H1 (cell line): Measurements from ENCODE around the gene BIN1. TPM values are rescaled to one million over a fixed set of nuclear protein-coding genes. Genes with fewer than 3 reads are reported as not detected.
A peak's percentile ranks its signal among the peaks of the same experiment; 100 is the strongest.

Source experiments
- ATF2 ChIP-seq: IDR thresholded peaks from 2 replicates; pipeline ENCODE4 v1.6.1; 2012; ENCODE audit warnings: low read length, inconsistent platforms
- CEBPB ChIP-seq: IDR thresholded peaks from 2 replicates; pipeline ENCODE4 v1.6.1; 2012; ENCODE audit warnings: low read depth, low read length
- CHD2 ChIP-seq: IDR thresholded peaks from 2 replicates; pipeline ENCODE4 v1.6.1; 2012; ENCODE audit warnings: low read length, improper control_type of control experiment
- CTBP2 ChIP-seq: IDR thresholded peaks from 2 replicates; pipeline ENCODE4 v1.7.0; 2011; ENCODE audit warnings: borderline replicate concordance, mild to moderate bottlenecking, moderate library complexity, mixed read lengths, low read length; ENCODE audit not compliant: insufficient read depth, insufficient read length
- EGR1 ChIP-seq: IDR thresholded peaks from 2 replicates; pipeline ENCODE4 v1.6.1; 2011; ENCODE audit warnings: low read depth, low read length, borderline replicate concordance
- EZH2 ChIP-seq: fragments of 200-600 bp; sonication (generic); IDR thresholded peaks from 2 replicates; pipeline ENCODE4 v1.7.1; 2012; ENCODE audit warnings: low read depth, mild to moderate bottlenecking, moderate library complexity, low read length, inconsistent platforms; ENCODE audit not compliant: severe bottlenecking
- GABPA ChIP-seq: IDR thresholded peaks from 2 replicates; pipeline ENCODE4 v1.6.1; 2011; ENCODE audit warnings: mild to moderate bottlenecking, low read length, moderate library complexity, borderline replicate concordance; ENCODE audit not compliant: insufficient read depth
- GTF2F1 ChIP-seq: IDR thresholded peaks from 2 replicates; pipeline ENCODE4 v1.6.1; 2012; ENCODE audit warnings: low read depth, low read length, improper control_type of control experiment, borderline replicate concordance
- KDM1A ChIP-seq: fragments of 200-600, 300-600 bp; sonication (generic); IDR thresholded peaks from 2 replicates; pipeline ENCODE4 v1.7.1; 2016; ENCODE audit warnings: mild to moderate bottlenecking, low read length, borderline replicate concordance
- PHF8 ChIP-seq: fragments of 200-600 bp; sonication (generic); conservative IDR thresholded peaks from 2 replicates; pipeline ENCODE4 v1.7.1; 2012; ENCODE audit warnings: low read depth, mild to moderate bottlenecking, inconsistent platforms, low read length, moderate library complexity
- RBBP5 ChIP-seq: IDR thresholded peaks from 2 replicates; pipeline ENCODE4 v1.7.1; 2012; ENCODE audit warnings: low read depth, mild to moderate bottlenecking, inconsistent platforms, low read length, moderate library complexity, borderline replicate concordance
- RNF2 ChIP-seq: fragments of 200-900, 300-1000 bp; sonication (generic); IDR thresholded peaks from 2 replicates; pipeline ENCODE4 v1.7.1; 2016; ENCODE audit warnings: borderline replicate concordance, low read depth, mild to moderate bottlenecking, antibody characterized with exemption, low read length; ENCODE audit not compliant: poor library complexity, severe bottlenecking; ENCODE audit errors: missing control alignments
- SAP30 ChIP-seq: fragments of 300-600 bp; sonication (generic); IDR thresholded peaks from 2 replicates; pipeline ENCODE4 v1.7.1; 2012; ENCODE audit warnings: low read length, moderate library complexity, mild to moderate bottlenecking, inconsistent platforms; ENCODE audit not compliant: insufficient read depth, insufficient replicate concordance
- SIN3A ChIP-seq, 2 experiments: IDR thresholded peaks in 1 of 2; conservative IDR thresholded peaks in 1 of 2; 2 replicates each; pipeline ENCODE4 v1.6.1; 2011 to 2012; ENCODE audit warnings: low read length in 2 of 2, improper control_type of control experiment in 1 of 2, low read depth in 1 of 2, mild to moderate bottlenecking in 1 of 2
- SP1 ChIP-seq: IDR thresholded peaks from 2 replicates; pipeline ENCODE4 v1.6.1; 2011; ENCODE audit warnings: low read depth, low read length
- SP4 ChIP-seq: IDR thresholded peaks from 2 replicates; pipeline ENCODE4 v1.6.1; 2012; ENCODE audit warnings: low read length, inconsistent platforms
- SRF ChIP-seq: IDR thresholded peaks from 2 replicates; pipeline ENCODE4 v1.6.1; 2011; ENCODE audit warnings: mild to moderate bottlenecking, low read depth, low read length, moderate library complexity
- TAF1 ChIP-seq: IDR thresholded peaks from 2 replicates; pipeline ENCODE4 v1.6.1; 2011; ENCODE audit warnings: mild to moderate bottlenecking, low read depth, low read length
- TCF12 ChIP-seq: IDR thresholded peaks from 2 replicates; pipeline ENCODE4 v1.6.1; 2011; ENCODE audit warnings: low read depth, mild to moderate bottlenecking, low read length
- polyA plus RNA-seq, 7 experiments: library from polyadenylated mRNA; depleted of rRNA in 3 of 7; stranded (reverse) in 5 of 7; unstranded in 2 of 7; fragments of >200 nt in 5 of 7; fragments of 200-250 nt in 2 of 7; gene quantifications; 1 replicate in 5 of 7; 2 replicates in 1 of 7; 4 replicates in 1 of 7; pipeline versions ENCODE4 v1.2.1 to v1.2.3, GENCODE V29; 2011 to 2013; ENCODE audit warnings: missing spikeins in 2 of 7, mixed read lengths in 2 of 7
- total RNA-seq: library from RNA; stranded (reverse); fragmentation: NEBNext Ultra II Directional; extraction: Animal tissue kit (Norgen Biotek cat#: 25700); gene quantifications from 2 replicates; pipeline ENCODE4 v1.2.1, GENCODE V29; 2021

The BIN1 gene
- total and polyA plus RNA-seq, 2 of the 8 experiments (the other 6 are each of a cell fraction or from before 2014, with no cell fraction given), result 23.6 to 35.6 TPM

GRCh38 chr2:127105656-127106456 is 1.1 kb downstream of the BIN1 start (continued):
- TF ChIP-seq EGR1 (no peak), PHF8 (peak; percentile 40; the same call in 1 of the 2 replicates), RNF2 (no peak), KDM1A (peak; percentile 8; the same call in 1 of the 2 replicates), SIN3A (conservative IDR thresholded peaks at IDR 0.05 in 1 of 2, IDR thresholded peaks at IDR 0.05 in 1 of 2; ENCODE audit: low read depth in 1 of 2, low read length in 2 of 2) (peak in 1 of 2 experiments; percentile 35; a peak in 1 of 4 replicates), SRF (no peak), EZH2 (no peak), RBBP5 (no peak; the same call in 1 of the 2 replicates), GTF2F1 (no peak), SP1 (no peak), GABPA (no peak), CEBPB (no peak), SP4 (no peak), ATF2 (no peak), CTBP2 (peak; percentile 26), SAP30 (no peak), TCF12 (no peak), TAF1 (0 out of 2 replicates have a peak, but pooled peaks have one; percentile 27), CHD2 (no peak)
- TF ChIP-seq, all 59 proteins: peak for 10
